Esophagus squamous epithelium (tissue), 4 donors: ENCODE data around the gene SLC4A4.

Source experiments
- POLR2A ChIP-seq, 4 donors: fragments of 450-650 bp; IDR thresholded peaks; one replicate each; pipeline ENCODE4 v1.6.1; 2017; ENCODE audit warnings: antibody characterized with exemption in 4 of 4, mild to moderate bottlenecking in 4 of 4, moderate library complexity in 3 of 4
- TF ChIP-seq, protein P1 (sequence below), 6 experiments: fragments of 450-650 bp in 4 of 6; fragments of 200-600 bp in 2 of 6; sonication (generic) in 2 of 6; IDR thresholded peaks; one replicate each; pipeline ENCODE4 v1.5.1; 2016 to 2019; ENCODE audit warnings: antibody characterized with exemption in 6 of 6, mild to moderate bottlenecking in 4 of 6, moderate library complexity in 4 of 6

DNA sequence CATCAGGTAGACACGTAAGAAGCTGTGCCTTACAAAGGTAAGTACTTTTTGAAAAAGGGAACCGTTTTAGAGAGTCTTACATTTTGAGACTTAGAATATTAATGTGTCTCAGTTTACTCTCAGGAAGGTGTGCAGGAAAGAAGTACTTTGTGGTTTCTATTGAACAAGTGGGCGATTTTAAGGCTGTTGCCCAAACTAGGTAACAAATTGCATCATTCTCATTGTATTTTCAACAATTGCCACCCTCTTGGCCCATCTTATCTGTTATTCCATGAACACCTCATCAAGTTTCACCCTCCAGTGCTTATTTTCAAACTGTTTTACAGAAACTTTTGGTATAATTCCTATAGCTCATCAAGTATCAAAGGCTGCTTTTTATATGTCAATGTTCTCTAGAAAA is 158.3 kb downstream of the SLC4A4 start:
- TF ChIP-seq POLR2A (IDR thresholded peaks at IDR 0.05), result no peak
- TF ChIP-seq, protein P1, sequence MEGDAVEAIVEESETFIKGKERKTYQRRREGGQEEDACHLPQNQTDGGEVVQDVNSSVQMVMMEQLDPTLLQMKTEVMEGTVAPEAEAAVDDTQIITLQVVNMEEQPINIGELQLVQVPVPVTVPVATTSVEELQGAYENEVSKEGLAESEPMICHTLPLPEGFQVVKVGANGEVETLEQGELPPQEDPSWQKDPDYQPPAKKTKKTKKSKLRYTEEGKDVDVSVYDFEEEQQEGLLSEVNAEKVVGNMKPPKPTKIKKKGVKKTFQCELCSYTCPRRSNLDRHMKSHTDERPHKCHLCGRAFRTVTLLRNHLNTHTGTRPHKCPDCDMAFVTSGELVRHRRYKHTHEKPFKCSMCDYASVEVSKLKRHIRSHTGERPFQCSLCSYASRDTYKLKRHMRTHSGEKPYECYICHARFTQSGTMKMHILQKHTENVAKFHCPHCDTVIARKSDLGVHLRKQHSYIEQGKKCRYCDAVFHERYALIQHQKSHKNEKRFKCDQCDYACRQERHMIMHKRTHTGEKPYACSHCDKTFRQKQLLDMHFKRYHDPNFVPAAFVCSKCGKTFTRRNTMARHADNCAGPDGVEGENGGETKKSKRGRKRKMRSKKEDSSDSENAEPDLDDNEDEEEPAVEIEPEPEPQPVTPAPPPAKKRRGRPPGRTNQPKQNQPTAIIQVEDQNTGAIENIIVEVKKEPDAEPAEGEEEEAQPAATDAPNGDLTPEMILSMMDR (IDR thresholded peaks at IDR 0.05), result no peak
